ENCODE measurements around the gene HUNK.

- no peak for TF ChIP-seq CTCF (IDR thresholded peaks at IDR 0.05; ENCODE audit: low read length)
- no peak for TF ChIP-seq EZH2 (optimal IDR thresholded peaks at IDR 0.05; ENCODE audit: low read depth, low read length)
- no peak for TF ChIP-seq EZH2phosphoT487 (IDR thresholded peaks at IDR 0.05; ENCODE audit: low read length)
Measured at GRCh38 chr21:31920275-31920674, 47.5 kb downstream of the HUNK start.

Measured in MM.1S (cell line).